ENCODE results near the gene TTLL8.

DNA sequence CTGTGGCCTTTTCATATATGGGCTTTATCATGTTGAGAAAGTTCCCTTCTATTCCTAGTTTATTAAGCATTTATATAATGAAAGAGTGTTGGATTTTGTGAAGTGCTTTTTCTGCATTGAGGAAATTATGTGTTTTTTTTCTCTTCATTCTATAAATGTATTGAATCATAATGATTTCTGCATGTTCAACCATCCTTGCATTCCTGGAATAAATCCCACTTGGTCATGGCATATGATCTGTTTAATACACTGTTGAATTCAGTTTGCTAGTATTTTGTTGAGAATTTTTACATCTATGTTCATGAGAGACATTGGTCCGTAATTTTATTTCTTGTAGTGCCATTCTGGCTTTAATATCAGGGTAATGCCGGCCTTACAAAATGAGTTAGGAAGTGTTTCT is 71.8 kb downstream of the TTLL8 start:
- TF ChIP-seq, protein P1, sequence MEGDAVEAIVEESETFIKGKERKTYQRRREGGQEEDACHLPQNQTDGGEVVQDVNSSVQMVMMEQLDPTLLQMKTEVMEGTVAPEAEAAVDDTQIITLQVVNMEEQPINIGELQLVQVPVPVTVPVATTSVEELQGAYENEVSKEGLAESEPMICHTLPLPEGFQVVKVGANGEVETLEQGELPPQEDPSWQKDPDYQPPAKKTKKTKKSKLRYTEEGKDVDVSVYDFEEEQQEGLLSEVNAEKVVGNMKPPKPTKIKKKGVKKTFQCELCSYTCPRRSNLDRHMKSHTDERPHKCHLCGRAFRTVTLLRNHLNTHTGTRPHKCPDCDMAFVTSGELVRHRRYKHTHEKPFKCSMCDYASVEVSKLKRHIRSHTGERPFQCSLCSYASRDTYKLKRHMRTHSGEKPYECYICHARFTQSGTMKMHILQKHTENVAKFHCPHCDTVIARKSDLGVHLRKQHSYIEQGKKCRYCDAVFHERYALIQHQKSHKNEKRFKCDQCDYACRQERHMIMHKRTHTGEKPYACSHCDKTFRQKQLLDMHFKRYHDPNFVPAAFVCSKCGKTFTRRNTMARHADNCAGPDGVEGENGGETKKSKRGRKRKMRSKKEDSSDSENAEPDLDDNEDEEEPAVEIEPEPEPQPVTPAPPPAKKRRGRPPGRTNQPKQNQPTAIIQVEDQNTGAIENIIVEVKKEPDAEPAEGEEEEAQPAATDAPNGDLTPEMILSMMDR (IDR thresholded peaks at IDR 0.05), result no peak
- no peak for TF ChIP-seq POLR2A (IDR thresholded peaks at IDR 0.05)
